Measurements from ENCODE around the gene NID1.
A peak's percentile ranks its signal among the peaks of the same experiment; 100 is the strongest.
"Not testable (repeated sequence)": the region's sequence is repeated elsewhere in the genome, so short reads cannot be mapped to it uniquely, and the experiment has no call there.

Gene NID1

GRCh38 chr1:235938709-235939479 lies 126.0 kb downstream of the NID1 start:
- H3K4me3 Mint-ChIP-seq: no peak overlapping the region
- peaks cover 40% of the 10 kb centered on the region for H3K4me1 Mint-ChIP-seq
- H3K27me3 Mint-ChIP-seq: peaks cover 10% of the 10 kb centered on the region
- CTCF ChIA-PET: interaction anchor here (1.8 kb wide), 1 partner anchor 10 kb away, joined by 5 read pairs; no protein-coding TSS in a partner anchor
- H3K9me3 Mint-ChIP-seq: no peaks in the 10 kb centered on the region
- DNase-seq: no peak
- peak overlapping the region; percentile 61 for H3K27ac Mint-ChIP-seq
- H3K36me3 Mint-ChIP-seq: peaks cover 3% of the 10 kb centered on the region

GRCh38 chr1:235937123-235937522 lies 127.8 kb downstream of the NID1 start:
- H3K27me3 Mint-ChIP-seq: peaks cover 22% of the 10 kb centered on the region
- CTCF ChIA-PET: no interaction called here
- peaks cover 3% of the 10 kb centered on the region for H3K36me3 Mint-ChIP-seq
- H3K4me3 Mint-ChIP-seq: no peak overlapping the region
- DNase-seq: no peak
- peaks cover 50% of the 10 kb centered on the region for H3K4me1 Mint-ChIP-seq
- H3K27ac Mint-ChIP-seq: no peak overlapping the region
- no peaks in the 10 kb centered on the region for H3K9me3 Mint-ChIP-seq

GRCh38 chr1:235935235-235936225 lies 129.4 kb downstream of the NID1 start:
- no peak overlapping the region for H3K27ac Mint-ChIP-seq
- H3K9me3 Mint-ChIP-seq: no peaks in the 10 kb centered on the region
- H3K27me3 Mint-ChIP-seq: peaks cover 28% of the 10 kb centered on the region
- CTCF ChIA-PET: no interaction called here
- peaks cover 3% of the 10 kb centered on the region for H3K36me3 Mint-ChIP-seq
- no peak overlapping the region for H3K4me3 Mint-ChIP-seq
- DNase-seq: no peak
- peaks cover 57% of the 10 kb centered on the region for H3K4me1 Mint-ChIP-seq

GRCh38 chr1:235933766-235934116 lies 131.1 kb downstream of the NID1 start:
- Mint-ChIP-seq H3K4me3 (no peak overlapping the region), H3K36me3 (peaks cover 3% of the 10 kb centered on the region), H3K27me3 (peaks cover 33% of the 10 kb centered on the region), H3K9me3 (no peaks in the 10 kb centered on the region), H3K4me1 (peaks cover 44% of the 10 kb centered on the region), H3K27ac (no peak overlapping the region)
- no peak for DNase-seq
- CTCF ChIA-PET: interaction anchor here (0.8 kb wide), 1 partner anchor 68 kb away, joined by 3 read pairs; no protein-coding TSS in a partner anchor

- H3K4me3 Mint-ChIP-seq: no peak overlapping the region
- H3K9me3 Mint-ChIP-seq: no peaks in the 10 kb centered on the region
- H3K4me1 Mint-ChIP-seq: peaks cover 38% of the 10 kb centered on the region
- H3K27me3 Mint-ChIP-seq: peaks cover 33% of the 10 kb centered on the region
- CTCF ChIA-PET: interaction anchor here (0.8 kb wide), 1 partner anchor 68 kb away, joined by 3 read pairs; no protein-coding TSS in a partner anchor
- H3K27ac Mint-ChIP-seq: no peak overlapping the region
- DNase-seq: no peak
- peaks cover 3% of the 10 kb centered on the region for H3K36me3 Mint-ChIP-seq
These were observed 131.7 kb downstream of the NID1 start for GRCh38 chr1:235933017-235933765.

- peaks cover under 1% of the 10 kb centered on the region for H3K36me3 Mint-ChIP-seq
- H3K27ac Mint-ChIP-seq: no peak overlapping the region
- no peak overlapping the region for H3K4me3 Mint-ChIP-seq
- H3K9me3 Mint-ChIP-seq: no peaks in the 10 kb centered on the region
- CTCF ChIA-PET: no interaction called here
- peaks cover 29% of the 10 kb centered on the region for H3K27me3 Mint-ChIP-seq
- peaks cover 32% of the 10 kb centered on the region for H3K4me1 Mint-ChIP-seq
- DNase-seq: no peak
These were observed 132.8 kb downstream of the NID1 start for GRCh38 chr1:235932090-235932510.

- Mint-ChIP-seq H3K4me1 (peaks cover 28% of the 10 kb centered on the region), H3K27me3 (peaks cover 27% of the 10 kb centered on the region), H3K36me3 (no peaks in the 10 kb centered on the region), H3K4me3 (no peak overlapping the region), H3K27ac (no peak overlapping the region), H3K9me3 (no peaks in the 10 kb centered on the region)
- DNase-seq: no peak
- CTCF ChIA-PET: no interaction called here
These were observed 133.6 kb downstream of the NID1 start for GRCh38 chr1:235931171-235931738.

- Mint-ChIP-seq H3K4me1 (peaks cover 24% of the 10 kb centered on the region), H3K27me3 (peaks cover 23% of the 10 kb centered on the region), H3K4me3 (no peak overlapping the region), H3K27ac (no peak overlapping the region), H3K9me3 (no peaks in the 10 kb centered on the region), H3K36me3 (no peaks in the 10 kb centered on the region)
- CTCF ChIA-PET: no interaction called here
- no peak for DNase-seq
These were observed 134.3 kb downstream of the NID1 start for GRCh38 chr1:235930543-235930942.

- Mint-ChIP-seq H3K9me3 (no peaks in the 10 kb centered on the region), H3K4me3 (no peak overlapping the region), H3K27ac (no peak overlapping the region), H3K36me3 (no peaks in the 10 kb centered on the region), H3K27me3 (peaks cover 22% of the 10 kb centered on the region), H3K4me1 (peaks cover 28% of the 10 kb centered on the region)
- DNase-seq: no peak
- CTCF ChIA-PET: interaction anchor here (1.9 kb wide), 1 partner anchor 42 kb away, joined by 6 read pairs; no protein-coding TSS in a partner anchor
These were observed 135.7 kb downstream of the NID1 start for GRCh38 chr1:235929216-235929615.

GRCh38 chr1:235928197-235928596 lies 136.7 kb downstream of the NID1 start:
- DNase-seq: no peak
- CTCF ChIA-PET: no interaction called here
- Mint-ChIP-seq H3K27me3 (peaks cover 19% of the 10 kb centered on the region), H3K27ac (no peak overlapping the region), H3K4me3 (no peak overlapping the region), H3K36me3 (no peaks in the 10 kb centered on the region), H3K9me3 (no peaks in the 10 kb centered on the region), H3K4me1 (peaks cover 35% of the 10 kb centered on the region)

- H3K4me1 Mint-ChIP-seq: peaks cover 39% of the 10 kb centered on the region
- DNase-seq, CTCF ChIA-PET, H3K9me3 Mint-ChIP-seq, H3K27ac Mint-ChIP-seq, H3K4me3 Mint-ChIP-seq, H3K36me3 Mint-ChIP-seq: not testable (repeated sequence)
- peaks cover 15% of the 10 kb centered on the region for H3K27me3 Mint-ChIP-seq
These were observed 137.3 kb downstream of the NID1 start for GRCh38 chr1:235927551-235927950.
